ENCODE measurements around the gene EGFR. TPM values are rescaled to one million over a fixed set of nuclear protein-coding genes. Genes with fewer than 3 reads are reported as not detected.

Gene EGFR
- total RNA-seq, 4 donors from 2014 or later = 224 to 292 (median 233) TPM

GRCh38 chr7:55022002-55022985 lies 3.5 kb downstream of the EGFR start:
- intact Hi-C loops (cut with DNase I; ENCODE audit: low total_unique reads) = loop anchor here (10.0 kb wide), 1 partner anchor 93 kb away; no protein-coding TSS in a partner anchor
- H3K4me3 ChIP-seq (ENCODE audit: low read depth, poor library complexity, severe bottlenecking) = no peak overlapping the region
- WGBS, 2 donors = 27 to 28% methylated on average over 17 of the region's 17 CpGs

GRCh38 chr7:55023841-55024505 lies 5.2 kb downstream of the EGFR start:
- 68 to 73% methylated on average over 4 of the region's 4 CpGs for WGBS, 2 donors
- TF ChIP-seq POLR2A (IDR thresholded peaks at IDR 0.05) (no peak), CTCF (IDR thresholded peaks at IDR 0.05) (no peak)
- no peak overlapping the region for H3K4me3 ChIP-seq (ENCODE audit: low read depth, poor library complexity, severe bottlenecking)
- DNase-seq (ENCODE audit: low spot score in 2 of 2) = no peak
- intact Hi-C loops (cut with DNase I; ENCODE audit: low total_unique reads) = loop anchor here (10.0 kb wide), 1 partner anchor 91 kb away; no protein-coding TSS in a partner anchor

More at GRCh38 chr7:55022002-55022985, 3.5 kb downstream of the EGFR start:
- no peak for DNase-seq (ENCODE audit: low spot score in 2 of 2)
- TF ChIP-seq POLR2A (IDR thresholded peaks at IDR 0.05) (no peak), CTCF (IDR thresholded peaks at IDR 0.05) (no peak)

GRCh38 chr7:55024776-55025175 lies 6.0 kb downstream of the EGFR start:
- H3K4me3 ChIP-seq (ENCODE audit: low read depth, poor library complexity, severe bottlenecking) = no peak overlapping the region
- DNase-seq (ENCODE audit: low spot score in 2 of 2) = no peak
- 50% methylated on average over 2 of the region's 2 CpGs for WGBS, 2 donors
- intact Hi-C loops (cut with DNase I; ENCODE audit: low total_unique reads) = loop anchor here (10.0 kb wide), 1 partner anchor 90 kb away; no protein-coding TSS in a partner anchor
- TF ChIP-seq CTCF (IDR thresholded peaks at IDR 0.05) (no peak), POLR2A (IDR thresholded peaks at IDR 0.05) (no peak)

GRCh38 chr7:55026086-55026790 lies 7.4 kb downstream of the EGFR start:
- 43 to 52% methylated on average over 11 of the region's 11 CpGs for WGBS, 2 donors
- TF ChIP-seq CTCF (IDR thresholded peaks at IDR 0.05) (no peak), POLR2A (IDR thresholded peaks at IDR 0.05) (no peak)
- no peak for DNase-seq (ENCODE audit: low spot score in 2 of 2)
- H3K4me3 ChIP-seq (ENCODE audit: low read depth, poor library complexity, severe bottlenecking) = no peak overlapping the region
- intact Hi-C loops (cut with DNase I; ENCODE audit: low total_unique reads) = loop anchor here (10.0 kb wide), 1 partner anchor 89 kb away; no protein-coding TSS in a partner anchor

- no peak for TF ChIP-seq CTCF (IDR thresholded peaks at IDR 0.05)
- no peak for TF ChIP-seq POLR2A (IDR thresholded peaks at IDR 0.05)
- no peak for DNase-seq (ENCODE audit: low spot score in 2 of 2)
- intact Hi-C loops (cut with DNase I; ENCODE audit: low total_unique reads) = loop anchor here (10.0 kb wide), 1 partner anchor 88 kb away; no protein-coding TSS in a partner anchor
- WGBS, 2 donors = 21 to 27% methylated on average over 4 of the region's 4 CpGs
- H3K4me3 ChIP-seq (ENCODE audit: low read depth, poor library complexity, severe bottlenecking) = no peak overlapping the region
Measured at GRCh38 chr7:55026867-55027490, 8.2 kb downstream of the EGFR start.

All from lower leg skin (tissue), 4 donors.